ES-I3 (cell line): ENCODE measurements around the gene PIEZO2.

Experiments used
- H3K36me3 ChIP-seq: 2 replicates; pipeline ENCODE4 v1.6.1; 2013; ENCODE audit warnings: mild to moderate bottlenecking, low read length, control low read depth, moderate library complexity; ENCODE audit not compliant: insufficient read depth
- H3K4me1 ChIP-seq: 2 replicates; pipeline ENCODE4 v1.6.1; 2013; ENCODE audit warnings: mild to moderate bottlenecking, control low read depth, low read length; ENCODE audit not compliant: insufficient read depth
- H3K9ac ChIP-seq: 2 replicates; pipeline ENCODE4 v1.6.1; 2013; ENCODE audit warnings: low read depth, mild to moderate bottlenecking, low read length, moderate library complexity
- H3K9me3 ChIP-seq: 2 replicates; pipeline ENCODE4 v1.6.1; 2013; ENCODE audit warnings: mild to moderate bottlenecking, low read length, moderate library complexity; ENCODE audit not compliant: control insufficient read depth, insufficient read depth

The PIEZO2 gene

DNA sequence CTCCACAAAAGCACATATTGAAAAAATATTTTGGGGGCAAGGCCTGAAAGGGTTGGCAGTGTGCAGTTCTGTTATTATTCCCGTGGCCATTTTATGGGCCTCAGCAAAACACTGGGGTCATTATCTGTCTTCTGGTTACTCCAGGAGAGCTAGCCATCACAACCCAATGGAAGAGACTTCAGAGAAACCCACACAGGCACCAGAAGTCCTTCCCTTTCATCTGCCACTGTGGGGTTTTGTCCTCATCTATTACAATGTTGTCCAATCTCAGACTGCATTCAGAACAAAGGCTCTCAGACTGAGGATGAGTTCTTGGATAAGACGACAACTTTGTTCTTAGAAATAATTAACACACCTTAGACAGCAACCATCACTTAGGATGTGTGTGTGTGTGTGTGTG is 98.4 kb downstream of the PIEZO2 start:
- no peaks in the 10 kb centered on the region; the same call in 1 of the 2 replicates for H3K4me1 ChIP-seq
- no peaks in the 10 kb centered on the region; the same call in 1 of the 2 replicates for H3K36me3 ChIP-seq
- no peak overlapping the region for H3K9ac ChIP-seq
- H3K9me3 ChIP-seq, result peaks cover 8% of the 10 kb centered on the region

DNA sequence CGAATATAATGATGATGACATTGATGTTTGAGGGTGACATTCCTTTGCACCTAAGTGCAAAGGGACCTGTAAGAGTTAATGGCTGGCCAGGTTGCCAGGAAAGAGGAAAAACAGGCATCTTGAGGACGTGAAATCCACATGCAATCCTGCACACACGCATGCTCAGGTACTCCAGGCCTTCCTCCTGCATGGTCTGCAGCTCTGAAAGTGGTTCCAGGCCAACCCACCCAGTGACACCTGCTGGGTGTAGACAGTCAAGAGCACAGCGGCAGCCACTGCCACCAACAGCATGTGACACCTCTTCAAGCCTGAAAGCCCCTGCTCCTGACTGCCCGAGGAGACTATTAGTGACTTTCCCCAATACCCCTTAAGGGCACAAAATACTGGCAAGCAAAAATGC is 101.6 kb downstream of the PIEZO2 start:
- no peak overlapping the region for H3K9ac ChIP-seq

DNA sequence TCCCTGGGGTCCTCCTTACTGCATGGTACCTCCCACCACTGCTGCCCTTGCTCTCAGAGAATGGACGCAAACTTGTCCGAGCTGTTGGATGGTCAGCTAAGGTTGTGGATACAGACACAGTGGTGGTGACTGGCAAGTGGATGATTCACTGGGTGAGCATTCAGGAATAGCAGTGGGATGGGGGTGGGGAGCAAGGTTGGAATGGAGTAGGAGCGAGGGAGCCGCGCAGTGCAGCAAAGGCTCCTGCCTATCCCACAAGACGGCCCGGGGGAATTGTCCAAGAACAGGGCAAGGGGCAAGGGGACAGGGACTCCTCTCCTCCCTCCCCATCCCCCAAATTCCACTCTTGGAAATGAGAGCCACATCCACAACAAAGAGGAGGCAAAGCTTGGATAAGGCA is 102.2 kb downstream of the PIEZO2 start:
- H3K9ac ChIP-seq, result no peak overlapping the region
- no peaks in the 10 kb centered on the region; the same call in 1 of the 2 replicates for H3K4me1 ChIP-seq
- no peaks in the 10 kb centered on the region; the same call in 1 of the 2 replicates for H3K36me3 ChIP-seq
- peaks cover 8% of the 10 kb centered on the region for H3K9me3 ChIP-seq

More for the DNA sequence above, 101.6 kb downstream of the PIEZO2 start:
- H3K9me3 ChIP-seq, result peaks cover 8% of the 10 kb centered on the region
- H3K4me1 ChIP-seq, result no peaks in the 10 kb centered on the region; the same call in 1 of the 2 replicates
- no peaks in the 10 kb centered on the region; the same call in 1 of the 2 replicates for H3K36me3 ChIP-seq

DNA sequence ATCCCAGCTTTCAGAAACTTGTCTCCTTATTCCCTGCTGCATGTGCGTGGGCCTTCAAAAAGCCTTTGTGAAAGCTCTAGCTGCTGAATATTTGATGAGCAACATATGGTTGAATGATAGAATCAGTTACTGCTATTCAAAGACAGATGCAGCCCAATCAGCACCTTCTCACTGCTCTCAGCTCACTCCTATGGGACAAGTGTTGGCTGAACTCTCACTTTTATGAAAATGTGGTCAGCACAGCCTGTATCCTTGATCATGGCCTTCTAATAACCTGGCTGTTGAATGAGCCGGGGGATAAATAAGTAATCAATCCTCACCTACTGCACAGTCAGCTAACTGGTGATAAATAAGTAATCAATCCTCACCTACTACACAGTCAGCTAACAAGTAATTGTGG is 103.2 kb downstream of the PIEZO2 start:
- H3K36me3 ChIP-seq, result no peaks in the 10 kb centered on the region; the same call in 1 of the 2 replicates
- H3K9me3 ChIP-seq, result peaks cover 8% of the 10 kb centered on the region
- no peaks in the 10 kb centered on the region; the same call in 1 of the 2 replicates for H3K4me1 ChIP-seq
- no peak overlapping the region for H3K9ac ChIP-seq

DNA sequence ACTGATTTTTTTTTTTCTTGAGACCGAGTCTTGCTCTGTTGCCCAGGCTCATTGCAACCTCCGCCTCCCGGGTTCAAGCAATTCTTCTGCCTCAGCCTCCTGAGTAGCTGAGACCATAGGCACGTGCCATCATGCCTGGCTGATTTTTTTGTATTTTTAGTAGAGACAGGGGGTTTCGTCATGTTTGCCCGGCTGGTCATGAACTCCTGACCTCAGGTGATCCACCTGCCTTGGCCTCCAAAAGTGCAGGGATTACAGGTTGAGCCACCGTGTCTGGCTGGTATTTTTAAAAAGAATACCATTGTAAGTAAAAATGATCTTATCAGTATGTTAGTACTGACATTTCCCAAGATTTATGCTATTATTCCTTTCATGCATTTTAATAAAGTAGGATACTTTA is 105.7 kb downstream of the PIEZO2 start:
- Histone ChIP-seq H3K9me3 (no peaks in the 10 kb centered on the region), H3K4me1 (no peaks in the 10 kb centered on the region; the same call in 1 of the 2 replicates), H3K36me3 (no peaks in the 10 kb centered on the region), H3K9ac (no peak overlapping the region)

DNA sequence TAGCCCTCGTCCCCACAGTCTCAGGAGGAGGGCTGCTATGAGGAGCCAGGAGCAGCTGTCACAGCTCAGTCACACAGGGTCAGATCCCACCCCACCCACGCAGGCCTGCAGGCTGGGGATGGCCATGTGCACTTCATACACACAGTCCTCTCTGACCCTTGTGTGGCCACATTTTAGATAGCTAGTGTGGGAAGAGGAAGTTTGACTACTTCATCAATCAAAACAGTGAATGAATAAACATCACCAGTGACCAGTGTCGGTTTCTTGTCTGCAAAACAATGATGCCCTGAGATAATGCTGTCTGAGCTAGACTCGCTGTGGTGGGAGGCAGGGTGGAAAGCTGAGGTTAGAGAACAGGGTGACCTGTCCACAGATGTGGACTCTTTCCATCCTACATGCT is 107.1 kb downstream of the PIEZO2 start:
- no peaks in the 10 kb centered on the region for H3K36me3 ChIP-seq
- no peaks in the 10 kb centered on the region for H3K9me3 ChIP-seq
- H3K9ac ChIP-seq, result no peak overlapping the region
- no peaks in the 10 kb centered on the region; the same call in 1 of the 2 replicates for H3K4me1 ChIP-seq

DNA sequence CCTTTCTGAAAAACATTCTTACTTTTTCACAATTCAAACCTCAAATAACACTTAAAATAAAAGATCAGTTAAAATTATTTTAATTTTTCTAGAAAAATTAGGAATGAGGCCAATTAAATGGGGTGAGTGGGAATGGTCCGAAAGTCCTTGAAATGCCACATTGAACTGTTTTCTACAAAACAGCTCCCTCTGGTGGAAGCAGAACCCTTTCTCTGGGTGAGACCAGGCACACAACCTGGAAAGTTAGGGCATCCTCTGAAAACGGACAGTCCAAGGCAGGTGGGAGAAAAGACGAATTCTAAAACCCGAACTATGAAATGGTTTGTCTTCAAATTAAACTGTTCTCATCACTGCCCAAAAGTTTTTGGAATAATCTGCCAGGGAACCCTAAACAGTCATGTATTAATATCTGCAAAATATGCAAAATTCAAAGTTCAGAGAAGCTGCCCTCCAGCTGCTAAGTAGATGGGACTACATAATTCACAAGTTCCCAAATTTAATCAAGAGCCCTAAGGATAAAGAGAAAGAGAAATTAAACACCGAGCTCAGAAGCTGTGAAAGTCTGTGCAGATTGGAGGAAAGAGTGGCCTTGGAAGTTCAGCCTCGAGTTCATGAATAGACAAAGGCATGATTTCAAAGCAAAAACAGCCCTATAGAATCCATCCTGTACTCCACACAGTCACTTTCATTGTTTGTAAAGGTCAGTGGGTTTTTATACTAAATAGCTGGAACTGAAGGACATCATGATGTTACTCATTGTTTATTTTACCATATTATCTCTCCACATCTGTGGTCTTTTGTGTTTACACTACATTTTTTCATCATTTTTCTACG is 108.3 kb downstream of the PIEZO2 start:
- Histone ChIP-seq H3K9ac (no peak overlapping the region), H3K36me3 (no peaks in the 10 kb centered on the region), H3K4me1 (no peaks in the 10 kb centered on the region), H3K9me3 (no peaks in the 10 kb centered on the region)

DNA sequence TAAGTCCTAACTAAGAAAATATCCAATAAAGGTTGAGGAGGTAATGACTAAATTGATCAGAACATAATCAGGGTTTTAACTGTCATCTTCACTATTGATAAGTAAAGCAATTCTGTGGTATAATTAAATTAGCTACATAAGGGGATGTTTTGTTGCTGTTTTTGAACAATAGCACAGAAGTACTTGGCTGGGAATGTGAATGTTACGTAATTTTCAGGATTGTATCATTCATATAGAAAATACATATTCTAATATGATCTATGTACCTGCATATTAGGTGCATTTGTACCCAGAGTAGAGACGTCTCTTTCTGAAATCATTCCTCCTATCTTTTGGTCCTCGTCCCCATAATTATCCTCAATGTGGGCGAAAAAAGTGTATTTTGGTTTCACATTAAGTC is 109.0 kb downstream of the PIEZO2 start:
- H3K9me3 ChIP-seq, result no peaks in the 10 kb centered on the region
- no peaks in the 10 kb centered on the region for H3K36me3 ChIP-seq
- no peak overlapping the region for H3K9ac ChIP-seq
- no peaks in the 10 kb centered on the region for H3K4me1 ChIP-seq

DNA sequence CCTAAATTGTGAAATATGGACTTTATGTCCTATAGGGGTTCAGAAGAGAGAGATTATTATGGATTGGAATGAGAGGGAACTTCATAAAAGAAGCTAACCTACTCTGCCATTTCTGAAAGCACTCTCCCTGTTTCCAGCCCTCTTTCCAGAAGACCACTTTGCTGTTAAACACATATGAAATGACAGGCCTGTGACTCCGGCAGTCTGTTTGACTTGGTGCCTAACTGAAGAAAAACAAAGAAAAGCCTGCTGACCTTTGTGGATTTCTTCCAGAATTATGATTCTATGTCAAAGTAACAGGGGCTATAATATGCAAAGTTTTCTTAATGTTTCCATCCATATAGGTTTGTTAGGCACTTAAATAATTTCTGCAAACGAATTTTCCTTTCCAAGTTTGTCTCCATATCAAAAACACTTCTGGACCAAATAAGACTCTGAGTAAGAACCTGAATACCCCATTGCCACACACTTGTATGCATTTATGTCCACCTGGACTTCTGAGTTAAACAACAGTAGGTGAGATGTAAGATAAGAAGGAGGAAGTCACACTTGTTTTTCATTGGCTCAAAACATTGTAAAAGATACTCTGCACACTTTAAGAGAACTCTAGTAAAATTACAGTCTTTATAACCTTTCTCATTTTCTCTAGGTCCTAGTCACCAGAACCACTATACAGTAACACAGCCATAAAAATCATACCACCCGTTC is 111.7 kb downstream of the PIEZO2 start:
- Histone ChIP-seq H3K9me3 (no peaks in the 10 kb centered on the region), H3K4me1 (no peaks in the 10 kb centered on the region), H3K9ac (no peak overlapping the region), H3K36me3 (no peaks in the 10 kb centered on the region)

DNA sequence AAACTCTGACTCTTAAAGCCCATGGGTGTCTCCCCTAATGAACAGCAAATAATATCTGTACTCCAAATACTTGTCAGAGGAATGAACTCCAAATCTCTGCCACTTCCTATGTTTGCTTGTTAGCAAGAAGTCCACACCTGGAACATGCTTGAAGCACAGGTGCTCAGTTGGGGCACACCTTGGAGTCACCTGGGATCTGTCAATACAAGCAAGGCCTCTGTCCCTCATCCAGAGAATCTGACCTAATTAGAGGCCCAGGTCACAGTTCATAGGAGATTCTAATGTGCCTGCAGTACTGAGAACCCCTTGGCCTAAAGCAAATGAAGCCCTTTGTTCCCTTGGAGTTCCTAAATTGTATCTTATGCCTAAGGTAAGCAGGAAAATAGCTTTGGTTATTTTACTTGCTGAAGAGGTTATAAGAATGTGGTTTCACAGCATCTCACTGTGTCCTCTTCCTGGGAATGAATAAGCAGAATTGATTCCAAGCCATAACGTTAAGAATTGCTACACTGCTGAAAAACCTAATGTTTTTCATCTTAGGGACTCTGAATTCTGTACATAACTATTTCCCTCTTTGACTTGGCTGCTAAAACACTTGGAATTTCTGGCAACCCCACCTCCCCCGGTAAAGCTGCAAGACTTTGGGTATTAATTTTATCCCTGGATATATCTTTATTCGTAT is 113.4 kb downstream of the PIEZO2 start:
- Histone ChIP-seq H3K9me3 (no peaks in the 10 kb centered on the region), H3K9ac (no peak overlapping the region), H3K4me1 (no peaks in the 10 kb centered on the region), H3K36me3 (no peaks in the 10 kb centered on the region)

DNA sequence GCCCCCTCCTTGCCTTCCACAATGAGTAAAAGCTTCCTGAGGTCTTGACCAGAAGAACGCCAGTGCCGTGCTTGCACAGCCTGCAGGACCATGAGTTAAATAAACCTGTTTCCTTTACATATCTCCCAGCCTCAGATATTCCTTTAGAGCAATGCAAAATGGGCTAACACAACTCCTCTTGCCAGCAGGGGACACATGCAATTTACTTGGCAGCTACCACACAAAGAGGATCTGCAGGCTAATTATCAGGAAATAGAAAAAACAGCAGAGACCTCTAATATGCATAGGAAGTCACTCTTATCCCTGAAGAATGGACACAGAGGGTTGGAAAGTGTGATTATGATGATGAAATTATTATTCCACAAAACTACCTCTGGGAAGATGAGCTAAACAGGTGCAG is 114.0 kb downstream of the PIEZO2 start:
- no peaks in the 10 kb centered on the region for H3K9me3 ChIP-seq
- H3K9ac ChIP-seq, result no peak overlapping the region
- H3K36me3 ChIP-seq, result no peaks in the 10 kb centered on the region
- no peaks in the 10 kb centered on the region for H3K4me1 ChIP-seq

DNA sequence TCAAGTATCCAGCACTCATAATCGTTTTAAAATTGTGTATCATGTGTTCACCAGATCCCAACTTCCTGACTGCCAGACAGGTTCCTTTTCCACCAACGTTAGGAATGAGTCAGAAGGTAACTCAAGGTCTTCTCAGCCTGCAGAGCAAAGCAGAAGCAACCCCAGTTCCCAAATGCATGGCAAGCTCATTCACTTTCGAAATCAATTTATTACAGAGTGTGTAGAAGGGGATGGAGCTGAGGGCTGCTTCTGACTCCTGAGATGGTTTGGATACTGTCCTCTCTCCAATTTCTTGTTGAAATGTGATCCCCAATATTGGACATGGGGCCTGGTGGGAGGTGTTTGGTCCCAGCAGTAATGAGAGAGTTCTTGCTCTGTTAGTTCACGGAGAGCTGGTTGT is 114.5 kb downstream of the PIEZO2 start:
- Histone ChIP-seq H3K4me1 (no peaks in the 10 kb centered on the region), H3K36me3 (no peaks in the 10 kb centered on the region), H3K9ac (no peak overlapping the region)

DNA sequence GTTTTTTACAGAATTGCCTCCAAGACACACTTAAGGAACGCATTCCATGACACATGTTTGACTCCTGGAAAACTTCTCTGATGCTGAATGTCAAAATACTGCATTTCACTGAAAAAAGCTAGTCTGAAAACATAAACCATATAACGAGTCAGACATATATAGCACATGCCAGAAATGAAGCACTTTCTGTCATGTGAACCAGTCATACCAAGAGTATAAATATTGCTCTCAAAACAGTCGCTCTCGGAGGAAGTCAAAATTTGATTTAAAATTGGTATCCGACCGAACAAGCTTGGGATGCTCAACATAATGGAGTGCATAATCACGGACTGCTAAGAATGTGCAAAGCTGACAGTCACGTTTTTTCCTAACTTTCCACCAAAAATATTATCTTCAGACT is 115.9 kb downstream of the PIEZO2 start:
- H3K9me3 ChIP-seq, result no peaks in the 10 kb centered on the region
- H3K36me3 ChIP-seq, result no peaks in the 10 kb centered on the region
- no peaks in the 10 kb centered on the region for H3K4me1 ChIP-seq
- H3K9ac ChIP-seq, result no peak overlapping the region

More for the DNA sequence above, 114.5 kb downstream of the PIEZO2 start:
- no peaks in the 10 kb centered on the region for H3K9me3 ChIP-seq

DNA sequence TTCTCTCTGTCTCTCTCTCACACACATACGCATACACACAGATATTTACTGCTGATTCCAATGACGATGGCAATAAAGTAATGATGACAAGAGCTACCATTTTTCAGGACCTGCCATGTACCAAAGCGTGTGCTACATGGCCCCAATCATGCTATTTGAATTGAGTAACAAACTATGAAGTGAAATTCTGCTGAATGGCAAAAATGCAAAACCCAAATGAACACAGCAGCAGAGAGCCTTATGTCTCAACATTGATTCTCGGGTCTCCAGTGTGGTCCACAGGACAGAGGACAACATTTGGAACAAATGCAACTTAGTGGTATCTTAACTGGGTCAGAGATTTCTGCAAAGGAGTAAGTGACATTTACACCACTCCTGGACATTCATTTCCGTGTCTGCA is 117.4 kb downstream of the PIEZO2 start:
- Histone ChIP-seq H3K36me3 (no peaks in the 10 kb centered on the region), H3K9ac (no peak overlapping the region), H3K4me1 (no peaks in the 10 kb centered on the region), H3K9me3 (no peaks in the 10 kb centered on the region)
